HEK293 (cell line): ENCODE results near the gene CXCL17.
A peak's percentile ranks its signal among the peaks of the same experiment; 100 is the strongest.

Experiments used
- CTCF ChIA-PET: fragments of 350-600 bp; formaldehyde crosslinking; extraction: SDS; loops from one replicate; lab custom pipeline; 2021; ENCODE audit warnings: antibody characterized with exemption; lab: Yijun Ruan, JAX
- POLR2A ChIA-PET: fragments of 300-600 bp; formaldehyde crosslinking; extraction: SDS; loops from one replicate; lab custom pipeline; 2020; ENCODE audit warnings: antibody characterized with exemption, inconsistent platforms; lab: Yijun Ruan, JAX
- H3K27ac ChIP-seq: fragments of 200-500 bp; sonication (Bioruptor generic); 2 replicates; pipeline ENCODE4 v1.5.1; 2014; ENCODE audit warnings: low read depth, low read length, control low read depth, inconsistent platforms; ENCODE audit errors: extremely low read depth
- H3K36me3 ChIP-seq, 2 experiments: fragments of 200-500 bp in 1 of 2; sonication (Bioruptor generic) in 1 of 2; 1 replicate in 1 of 2; 2 replicates in 1 of 2; pipeline ENCODE4 v1.5.1; 2014 to 2017; ENCODE audit warnings: inconsistent platforms in 2 of 2, low read length in 2 of 2; ENCODE audit not compliant: control insufficient read depth in 2 of 2, insufficient read depth in 1 of 2
- H3K4me1 ChIP-seq: fragments of 200-500 bp; sonication (Bioruptor generic); 2 replicates; pipeline ENCODE4 v1.5.1; 2014; ENCODE audit warnings: mild to moderate bottlenecking, low read length, inconsistent platforms; ENCODE audit not compliant: control insufficient read depth, insufficient read depth
- H3K4me3 ChIP-seq: 2 replicates; pipeline ENCODE4 v1.5.1; 2011; ENCODE audit warnings: low read depth, mild to moderate bottlenecking, control low read depth, low read length, moderate library complexity
- H3K9me3 ChIP-seq: fragments of 200-500 bp; sonication (Bioruptor generic); 2 replicates; pipeline ENCODE4 v1.5.1; 2014; ENCODE audit warnings: low read depth, low read length, inconsistent platforms; ENCODE audit not compliant: control insufficient read depth, insufficient read depth
- FEZF1 ChIP-seq: fragments of 450-650 bp; formaldehyde crosslinking; IDR thresholded peaks from 2 replicates; pipeline ENCODE4 v1.5.1; 2016; ENCODE audit warnings: missing biosample characterization, missing genetic modification characterization
- KLF10 ChIP-seq: fragments of 450-650 bp; IDR thresholded peaks from 2 replicates; pipeline ENCODE4 v1.5.1; 2018; ENCODE audit warnings: missing biosample characterization, mild to moderate bottlenecking, missing genetic modification characterization
- PRDM1 ChIP-seq: fragments of 450-650 bp; formaldehyde crosslinking; IDR thresholded peaks from 2 replicates; pipeline ENCODE4; 2016; ENCODE audit warnings: missing biosample characterization, missing genetic modification characterization
- ZBTB17 ChIP-seq: fragments of 450-650 bp; formaldehyde crosslinking; IDR thresholded peaks from 2 replicates; pipeline ENCODE4 v1.5.1; 2016; ENCODE audit warnings: missing biosample characterization, missing genetic modification characterization
- ZBTB20 ChIP-seq: fragments of 450-650 bp; formaldehyde crosslinking; IDR thresholded peaks from 2 replicates; pipeline ENCODE4 v1.5.1; 2016; ENCODE audit warnings: missing biosample characterization, missing genetic modification characterization
- ZFP69B ChIP-seq: fragments of 450-650 bp; formaldehyde crosslinking; IDR thresholded peaks from 2 replicates; pipeline ENCODE4 v1.5.1; 2016; ENCODE audit warnings: missing biosample characterization, missing genetic modification characterization
- ZNF335 ChIP-seq: fragments of 450-650 bp; formaldehyde crosslinking; conservative IDR thresholded peaks from 2 replicates; pipeline ENCODE4 v1.5.1; 2016; ENCODE audit warnings: missing biosample characterization, missing genetic modification characterization
- ZNF350 ChIP-seq: fragments of 450-650 bp; formaldehyde crosslinking; IDR thresholded peaks from 2 replicates; pipeline ENCODE4 v1.5.0; 2017; ENCODE audit warnings: missing biosample characterization, mild to moderate bottlenecking, missing genetic modification characterization
- ZNF521 ChIP-seq: fragments of 450-650 bp; formaldehyde crosslinking; IDR thresholded peaks from 2 replicates; pipeline ENCODE4 v1.5.1; 2017; ENCODE audit warnings: missing biosample characterization, mild to moderate bottlenecking, missing genetic modification characterization
- ZNF560 ChIP-seq: fragments of 450-650 bp; formaldehyde crosslinking; IDR thresholded peaks from 2 replicates; pipeline ENCODE4 v1.5.1; 2017; ENCODE audit warnings: missing biosample characterization, missing genetic modification characterization, borderline replicate concordance
- ZNF600 ChIP-seq: fragments of 450-650 bp; formaldehyde crosslinking; IDR thresholded peaks from 2 replicates; pipeline ENCODE4 v1.5.1; 2016; ENCODE audit warnings: missing biosample characterization, missing genetic modification characterization
- ZNF624 ChIP-seq: fragments of 450-650 bp; formaldehyde crosslinking; IDR thresholded peaks from 2 replicates; pipeline ENCODE4 v1.5.1; 2017; ENCODE audit warnings: missing biosample characterization, missing genetic modification characterization
- ZNF654 ChIP-seq: fragments of 450-650 bp; formaldehyde crosslinking; IDR thresholded peaks from 2 replicates; pipeline ENCODE4 v1.5.1; 2016; ENCODE audit warnings: low read depth, missing biosample characterization, missing genetic modification characterization
- ZNF701 ChIP-seq: fragments of 450-650 bp; formaldehyde crosslinking; IDR thresholded peaks from 2 replicates; pipeline ENCODE4 v1.5.1; 2016; ENCODE audit warnings: missing biosample characterization, missing genetic modification characterization
- TF ChIP-seq, protein P1 (sequence below): fragments of 450-650 bp; formaldehyde crosslinking; IDR thresholded peaks from 2 replicates; pipeline ENCODE4 v1.5.1; 2016; ENCODE audit warnings: missing biosample characterization, missing genetic modification characterization
- TF ChIP-seq, protein P2 (sequence below): fragments of 450-650 bp; formaldehyde crosslinking; IDR thresholded peaks from 2 replicates; pipeline ENCODE4 v1.5.1; 2016; ENCODE audit warnings: missing biosample characterization, missing genetic modification characterization
- TF ChIP-seq, protein P3 (sequence below): sonication (generic); formaldehyde crosslinking; IDR thresholded peaks from 2 replicates; pipeline ENCODE4 v1.8.1; 2022; ENCODE audit warnings: mild to moderate bottlenecking, moderate library complexity, missing genetic modification reagents
- TF ChIP-seq, protein P4 (sequence below): fragments of 450-650 bp; formaldehyde crosslinking; IDR thresholded peaks from 2 replicates; pipeline ENCODE4 v1.5.1; 2016; ENCODE audit warnings: missing biosample characterization, missing genetic modification characterization

The CXCL17 gene

DNA sequence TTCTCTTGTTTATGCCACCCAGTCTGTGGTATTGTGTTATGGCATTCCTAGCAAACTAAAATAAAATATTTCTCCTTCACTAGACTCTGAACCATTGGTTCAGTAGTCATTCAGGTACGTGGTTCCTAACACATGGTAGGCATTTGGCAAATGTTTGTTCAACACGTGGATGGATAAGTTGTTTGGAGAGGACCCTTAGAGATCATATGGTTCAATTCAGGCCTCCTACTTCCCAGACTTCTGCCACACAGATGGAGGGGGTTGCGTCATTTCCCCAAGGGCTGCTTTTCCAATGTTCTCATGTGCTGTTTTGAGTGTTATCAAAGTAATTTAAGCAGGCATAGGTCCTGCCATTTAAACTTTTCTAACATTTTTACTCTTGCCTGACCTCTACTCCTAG, 6.7 kb downstream of the CXCL17 start:
- Histone ChIP-seq H3K4me1 (peaks cover 5% of the 10 kb centered on the region; the same call in 1 of the 2 replicates), H3K36me3 (no peaks in the 10 kb centered on the region), H3K4me3 (no peak overlapping the region), H3K27ac (no peak overlapping the region), H3K9me3 (no peaks in the 10 kb centered on the region)
- POLR2A ChIA-PET = interaction anchor here (1.1 kb wide), 1 partner anchor 28 kb away, joined by 3 read pairs; no protein-coding TSS in a partner anchor
- TF ChIP-seq ZNF600 (tag by site-specific recombination) (peak; percentile 29; the same call in 1 of the 2 replicates), KLF10 (tag by site-specific recombination) (no peak), ZBTB17 (peak; percentile 11; the same call in 1 of the 2 replicates), ZNF654 (no peak), ZNF335 (tag by site-specific recombination) (peak; percentile 24), ZNF560 (tag by site-specific recombination) (no peak), ZNF624 (tag by site-specific recombination) (no peak), ZNF350 (tag by site-specific recombination) (no peak), PRDM1 (tag by site-specific recombination) (no peak), ZNF521 (tag by site-specific recombination) (no peak), ZBTB20 (tag by site-specific recombination) (no peak), FEZF1 (tag by site-specific recombination) (no peak)
- TF ChIP-seq, protein P1, sequence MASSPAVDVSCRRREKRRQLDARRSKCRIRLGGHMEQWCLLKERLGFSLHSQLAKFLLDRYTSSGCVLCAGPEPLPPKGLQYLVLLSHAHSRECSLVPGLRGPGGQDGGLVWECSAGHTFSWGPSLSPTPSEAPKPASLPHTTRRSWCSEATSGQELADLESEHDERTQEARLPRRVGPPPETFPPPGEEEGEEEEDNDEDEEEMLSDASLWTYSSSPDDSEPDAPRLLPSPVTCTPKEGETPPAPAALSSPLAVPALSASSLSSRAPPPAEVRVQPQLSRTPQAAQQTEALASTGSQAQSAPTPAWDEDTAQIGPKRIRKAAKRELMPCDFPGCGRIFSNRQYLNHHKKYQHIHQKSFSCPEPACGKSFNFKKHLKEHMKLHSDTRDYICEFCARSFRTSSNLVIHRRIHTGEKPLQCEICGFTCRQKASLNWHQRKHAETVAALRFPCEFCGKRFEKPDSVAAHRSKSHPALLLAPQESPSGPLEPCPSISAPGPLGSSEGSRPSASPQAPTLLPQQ = 0 out of 2 replicates have a peak, but pooled peaks have one; percentile 17
- TF ChIP-seq, protein P2, sequence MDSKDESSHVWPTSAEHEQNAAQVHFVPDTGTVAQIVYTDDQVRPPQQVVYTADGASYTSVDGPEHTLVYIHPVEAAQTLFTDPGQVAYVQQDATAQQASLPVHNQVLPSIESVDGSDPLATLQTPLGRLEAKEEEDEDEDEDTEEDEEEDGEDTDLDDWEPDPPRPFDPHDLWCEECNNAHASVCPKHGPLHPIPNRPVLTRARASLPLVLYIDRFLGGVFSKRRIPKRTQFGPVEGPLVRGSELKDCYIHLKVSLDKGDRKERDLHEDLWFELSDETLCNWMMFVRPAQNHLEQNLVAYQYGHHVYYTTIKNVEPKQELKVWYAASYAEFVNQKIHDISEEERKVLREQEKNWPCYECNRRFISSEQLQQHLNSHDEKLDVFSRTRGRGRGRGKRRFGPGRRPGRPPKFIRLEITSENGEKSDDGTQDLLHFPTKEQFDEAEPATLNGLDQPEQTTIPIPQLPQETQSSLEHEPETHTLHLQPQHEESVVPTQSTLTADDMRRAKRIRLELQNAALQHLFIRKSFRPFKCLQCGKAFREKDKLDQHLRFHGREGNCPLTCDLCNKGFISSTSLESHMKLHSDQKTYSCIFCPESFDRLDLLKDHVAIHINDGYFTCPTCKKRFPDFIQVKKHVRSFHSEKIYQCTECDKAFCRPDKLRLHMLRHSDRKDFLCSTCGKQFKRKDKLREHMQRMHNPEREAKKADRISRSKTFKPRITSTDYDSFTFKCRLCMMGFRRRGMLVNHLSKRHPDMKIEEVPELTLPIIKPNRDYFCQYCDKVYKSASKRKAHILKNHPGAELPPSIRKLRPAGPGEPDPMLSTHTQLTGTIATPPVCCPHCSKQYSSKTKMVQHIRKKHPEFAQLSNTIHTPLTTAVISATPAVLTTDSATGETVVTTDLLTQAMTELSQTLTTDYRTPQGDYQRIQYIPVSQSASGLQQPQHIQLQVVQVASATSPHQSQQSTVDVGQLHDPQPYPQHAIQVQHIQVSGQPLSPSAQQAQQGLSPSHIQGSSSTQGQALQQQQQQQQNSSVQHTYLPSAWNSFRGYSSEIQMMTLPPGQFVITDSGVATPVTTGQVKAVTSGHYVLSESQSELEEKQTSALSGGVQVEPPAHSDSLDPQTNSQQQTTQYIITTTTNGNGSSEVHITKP (tag by site-specific recombination) = no peak
- TF ChIP-seq, protein P3, sequence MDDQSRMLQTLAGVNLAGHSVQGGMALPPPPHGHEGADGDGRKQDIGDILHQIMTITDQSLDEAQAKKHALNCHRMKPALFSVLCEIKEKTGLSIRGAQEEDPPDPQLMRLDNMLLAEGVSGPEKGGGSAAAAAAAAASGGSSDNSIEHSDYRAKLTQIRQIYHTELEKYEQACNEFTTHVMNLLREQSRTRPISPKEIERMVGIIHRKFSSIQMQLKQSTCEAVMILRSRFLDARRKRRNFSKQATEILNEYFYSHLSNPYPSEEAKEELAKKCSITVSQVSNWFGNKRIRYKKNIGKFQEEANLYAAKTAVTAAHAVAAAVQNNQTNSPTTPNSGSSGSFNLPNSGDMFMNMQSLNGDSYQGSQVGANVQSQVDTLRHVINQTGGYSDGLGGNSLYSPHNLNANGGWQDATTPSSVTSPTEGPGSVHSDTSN (CRISPR knock-in tag) = no peak
- CTCF ChIA-PET = interaction anchor here (0.6 to 7.4 kb wide), 6 partner anchors 13 to 1728 kb away, joined by 3 to 98 read pairs (median 4); no protein-coding TSS in a partner anchor

DNA sequence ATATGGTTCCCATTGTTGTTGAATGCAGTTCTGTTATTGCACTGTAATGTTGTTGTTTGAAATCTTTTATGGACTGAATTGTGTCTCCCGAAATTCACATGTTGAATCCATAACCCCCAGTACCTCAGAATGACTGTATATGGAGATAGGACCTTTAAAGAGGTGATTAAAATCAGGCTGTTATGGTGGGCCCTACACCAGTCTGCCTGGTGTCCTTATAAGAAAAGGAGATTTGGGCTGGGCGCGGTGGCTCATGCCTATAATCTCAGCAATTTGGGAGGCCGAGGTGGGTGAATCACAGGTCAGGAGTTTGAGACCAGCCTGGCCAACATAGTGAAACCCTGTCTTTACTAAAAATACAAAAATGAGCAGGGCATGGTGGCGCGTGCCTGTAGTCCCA, 7.4 kb downstream of the CXCL17 start:
- Histone ChIP-seq H3K27ac (no peak overlapping the region), H3K4me3 (no peak overlapping the region), H3K4me1 (peaks cover 5% of the 10 kb centered on the region; the same call in 1 of the 2 replicates), H3K9me3 (no peaks in the 10 kb centered on the region), H3K36me3 (no peaks in the 10 kb centered on the region)
- ChIA-PET POLR2A (interaction anchor here (1.1 kb wide), 1 partner anchor 27 kb away, joined by 3 read pairs; no protein-coding TSS in a partner anchor), CTCF (interaction anchor here (0.6 to 7.4 kb wide), 8 partner anchors 13 to 326 kb away, joined by 3 to 98 read pairs (median 4); no protein-coding TSS in a partner anchor)
- TF ChIP-seq, protein P4, sequence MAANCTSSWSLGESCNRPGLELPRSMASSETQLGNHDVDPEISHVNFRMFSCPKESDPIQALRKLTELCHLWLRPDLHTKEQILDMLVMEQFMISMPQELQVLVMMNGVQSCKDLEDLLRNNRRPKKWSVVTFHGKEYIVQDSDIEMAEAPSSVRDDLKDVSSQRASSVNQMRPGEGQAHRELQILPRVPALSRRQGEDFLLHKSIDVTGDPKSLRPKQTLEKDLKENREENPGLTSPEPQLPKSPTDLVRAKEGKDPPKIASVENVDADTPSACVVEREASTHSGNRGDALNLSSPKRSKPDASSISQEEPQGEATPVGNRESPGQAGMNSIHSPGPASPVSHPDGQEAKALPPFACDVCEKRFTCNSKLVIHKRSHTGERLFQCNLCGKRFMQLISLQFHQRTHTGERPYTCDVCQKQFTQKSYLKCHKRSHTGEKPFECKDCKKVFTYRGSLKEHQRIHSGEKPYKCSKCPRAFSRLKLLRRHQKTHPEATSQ (tag by site-specific recombination) = no peak
- peak; percentile 60; the same call in 1 of the 2 replicates for TF ChIP-seq ZFP69B (tag by site-specific recombination)
- no peak for TF ChIP-seq ZNF701
- TF ChIP-seq, protein P1 = peak; percentile 67
